GM10266 (cell line): ENCODE measurements around the gene NSUN7.
A peak's percentile ranks its signal among the peaks of the same experiment; 100 is the strongest.

ENCODE experiments used
- DNase-seq: peaks from one replicate; pipeline ENCODE4 v3.0.0; 2012; ENCODE audit errors: extremely low spot score
- CTCF ChIP-seq: IDR thresholded peaks from 2 replicates; pipeline ENCODE4 v1.5.1; 2012; ENCODE audit warnings: mild to moderate bottlenecking, low read depth; ENCODE audit not compliant: control insufficient read depth, insufficient read depth; ENCODE audit errors: missing control alignments

NSUN7 gene

GRCh38 chr4:40846532-40846931, 96.8 kb downstream of the NSUN7 start:
- TF ChIP-seq CTCF, result no peak

GRCh38 chr4:40848251-40848650, 98.5 kb downstream of the NSUN7 start:
- TF ChIP-seq CTCF, result no peak
- DNase-seq, result no peak

More at GRCh38 chr4:40846532-40846931, 96.8 kb downstream of the NSUN7 start:
- no peak for DNase-seq

DNA sequence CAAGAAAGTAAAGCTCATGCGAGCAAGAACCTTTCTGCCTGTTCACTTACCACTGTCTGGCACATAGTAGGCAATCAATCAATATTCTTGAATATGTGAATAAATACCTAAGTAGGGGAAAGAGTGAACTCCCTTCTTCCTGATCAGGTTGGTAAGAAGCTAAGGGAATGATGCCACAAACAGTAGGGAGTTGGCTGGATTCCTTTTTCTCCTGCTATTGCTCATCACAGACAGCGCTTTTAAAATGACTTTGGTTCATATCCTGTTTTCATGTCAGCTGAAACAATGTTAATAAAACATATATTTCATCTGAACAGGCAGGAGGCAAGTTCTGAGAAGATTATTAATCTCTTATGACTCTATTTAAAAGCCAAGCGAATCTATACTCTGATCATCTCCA, 99.2 kb downstream of the NSUN7 start:
- TF ChIP-seq CTCF, result no peak
- DNase-seq, result no peak

DNA sequence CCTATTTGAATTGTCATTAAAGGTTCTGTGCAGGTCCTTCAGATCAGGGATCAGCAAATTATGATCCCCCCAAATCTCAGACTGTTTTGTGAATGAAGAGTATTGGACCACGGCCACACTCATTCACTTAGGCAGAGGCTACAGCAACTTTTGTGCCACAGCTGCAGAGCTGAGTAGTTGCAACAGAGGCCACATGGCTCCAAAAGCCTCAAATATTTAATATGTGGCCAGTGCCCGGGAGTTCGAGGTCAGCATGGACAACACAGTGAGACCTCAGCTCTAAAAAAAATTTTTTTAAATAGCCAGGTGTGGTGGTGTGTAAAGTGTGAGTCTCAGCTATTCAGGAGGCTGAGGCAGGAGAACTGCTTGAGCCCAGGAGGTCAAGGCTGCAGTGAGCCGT, 100.7 kb downstream of the NSUN7 start:
- DNase-seq, result no peak
- TF ChIP-seq CTCF, result no peak

GRCh38 chr4:40856277-40856839, 106.6 kb downstream of the NSUN7 start:
- no peak for DNase-seq
- TF ChIP-seq CTCF, result no peak

- no peak for TF ChIP-seq CTCF
Measured at GRCh38 chr4:40856840-40857362, 107.1 kb downstream of the NSUN7 start.

GRCh38 chr4:40857956-40858355, 108.2 kb downstream of the NSUN7 start:
- DNase-seq, result no peak
- no peak for TF ChIP-seq CTCF

More at GRCh38 chr4:40856840-40857362, 107.1 kb downstream of the NSUN7 start:
- peak; percentile 72 for DNase-seq
